Measurements from ENCODE around the gene OLFML2A.

DNA sequence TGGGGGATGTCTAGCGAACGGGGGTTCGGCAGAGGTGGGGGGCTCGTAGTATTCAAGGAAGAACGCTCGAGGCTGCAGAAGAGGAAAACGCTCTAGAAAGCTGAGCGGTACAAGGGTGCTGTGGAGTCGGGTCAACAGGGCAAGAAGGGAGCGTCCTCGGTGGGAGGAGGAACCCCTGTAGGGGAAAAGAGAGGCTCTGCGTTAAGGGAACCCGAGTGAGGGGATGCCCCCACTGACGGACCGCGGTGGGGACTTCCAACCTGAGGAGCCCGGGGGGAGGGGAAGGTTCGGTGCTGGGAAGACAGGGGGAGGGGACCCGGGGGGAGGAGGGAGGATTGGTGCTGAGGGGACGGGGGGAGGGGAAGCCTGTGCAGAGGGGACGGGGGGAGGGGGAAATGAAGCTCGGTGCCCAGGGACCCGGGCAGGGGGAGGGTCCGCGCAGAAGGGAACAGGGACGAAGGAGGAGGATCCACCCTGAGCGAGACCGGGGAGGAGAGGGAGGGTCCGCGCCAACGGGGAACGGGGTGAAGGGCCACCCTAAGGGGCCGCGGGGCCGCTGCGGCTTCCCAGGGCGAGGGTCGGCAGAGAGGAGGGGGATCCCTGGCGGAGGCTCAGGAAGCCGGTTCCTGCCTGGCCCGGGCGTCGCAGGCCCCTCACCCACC lies 6.4 kb upstream of the OLFML2A start:
- TF ChIP-seq, protein P1, sequence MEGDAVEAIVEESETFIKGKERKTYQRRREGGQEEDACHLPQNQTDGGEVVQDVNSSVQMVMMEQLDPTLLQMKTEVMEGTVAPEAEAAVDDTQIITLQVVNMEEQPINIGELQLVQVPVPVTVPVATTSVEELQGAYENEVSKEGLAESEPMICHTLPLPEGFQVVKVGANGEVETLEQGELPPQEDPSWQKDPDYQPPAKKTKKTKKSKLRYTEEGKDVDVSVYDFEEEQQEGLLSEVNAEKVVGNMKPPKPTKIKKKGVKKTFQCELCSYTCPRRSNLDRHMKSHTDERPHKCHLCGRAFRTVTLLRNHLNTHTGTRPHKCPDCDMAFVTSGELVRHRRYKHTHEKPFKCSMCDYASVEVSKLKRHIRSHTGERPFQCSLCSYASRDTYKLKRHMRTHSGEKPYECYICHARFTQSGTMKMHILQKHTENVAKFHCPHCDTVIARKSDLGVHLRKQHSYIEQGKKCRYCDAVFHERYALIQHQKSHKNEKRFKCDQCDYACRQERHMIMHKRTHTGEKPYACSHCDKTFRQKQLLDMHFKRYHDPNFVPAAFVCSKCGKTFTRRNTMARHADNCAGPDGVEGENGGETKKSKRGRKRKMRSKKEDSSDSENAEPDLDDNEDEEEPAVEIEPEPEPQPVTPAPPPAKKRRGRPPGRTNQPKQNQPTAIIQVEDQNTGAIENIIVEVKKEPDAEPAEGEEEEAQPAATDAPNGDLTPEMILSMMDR (conservative IDR thresholded peaks at IDR 0.05; ENCODE audit: low read length) = no peak
- no peak for TF ChIP-seq EZH2phosphoT487 (IDR thresholded peaks at IDR 0.05; ENCODE audit: borderline replicate concordance, low read depth, low read length)

All from OCI-LY7 (cell line).